DMS53 treated with DMSO at 0.1 percent for 48 hours (cell line): Measurements from ENCODE around the gene DCLK1.
A peak's percentile ranks its signal among the peaks of the same experiment; 100 is the strongest.

Experiments
- DNase-seq: peaks from one replicate; lab custom pipeline; 2025; ENCODE audit not compliant: unreplicated experiment; lab: John Stamatoyannopoulos, UW

DCLK1 gene

DNA sequence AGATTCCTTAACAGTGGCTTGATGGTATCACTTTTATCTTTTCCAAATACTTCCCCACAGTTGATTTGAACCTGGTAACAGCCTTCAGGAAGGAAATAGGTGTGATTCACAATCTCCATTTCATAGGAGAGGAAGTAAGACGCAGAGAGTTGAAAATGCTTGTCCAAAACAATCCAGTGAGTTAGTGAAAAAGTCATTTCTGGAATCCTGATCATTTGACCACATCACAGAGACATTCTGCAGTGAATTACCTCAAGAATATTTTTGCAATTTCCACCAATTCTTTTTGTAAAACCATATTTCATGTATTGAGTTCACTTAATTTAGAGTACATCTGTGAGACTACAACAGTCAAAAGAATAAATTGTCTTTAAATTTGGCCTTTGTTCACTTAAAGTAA, 292.8 kb downstream of the DCLK1 start:
- no peak for DNase-seq

DNA sequence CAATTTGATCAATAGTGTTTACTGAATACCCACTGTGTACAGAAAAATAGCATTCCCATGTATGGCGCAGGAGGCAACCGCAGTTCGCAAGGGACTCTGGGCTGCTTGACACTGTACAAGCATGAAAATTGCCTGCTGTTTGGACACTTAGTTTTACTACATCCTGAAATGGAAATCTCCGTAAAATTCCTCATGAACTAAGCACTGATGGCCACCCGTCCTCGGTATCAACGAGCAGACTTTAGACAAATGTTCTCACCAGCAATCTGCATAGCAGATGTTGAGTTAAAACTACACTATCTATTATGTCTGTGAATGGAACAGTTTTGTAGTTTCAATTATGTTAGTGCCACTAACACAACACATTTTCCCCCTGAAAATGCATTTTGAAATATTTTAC, 294.7 kb downstream of the DCLK1 start:
- DNase-seq, result no peak

DNA sequence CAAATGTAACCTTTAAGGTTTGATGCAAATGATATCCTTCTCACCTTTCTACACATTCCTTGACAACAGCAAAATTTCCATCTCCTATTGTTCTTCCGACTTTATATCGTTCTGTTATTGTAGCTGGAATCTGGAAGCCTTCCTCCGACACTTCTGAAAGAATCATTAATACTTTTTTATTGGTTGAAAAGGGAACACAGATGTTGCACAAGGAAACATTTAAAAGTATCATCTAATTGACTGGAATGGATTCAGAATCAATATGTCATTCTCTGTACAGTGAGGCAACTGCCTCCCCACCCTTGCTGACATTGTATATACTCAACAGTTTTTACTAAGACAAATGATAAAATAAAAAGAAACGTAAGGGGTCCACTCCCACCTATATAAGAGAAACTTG, 295.2 kb downstream of the DCLK1 start:
- no peak for DNase-seq

DNA sequence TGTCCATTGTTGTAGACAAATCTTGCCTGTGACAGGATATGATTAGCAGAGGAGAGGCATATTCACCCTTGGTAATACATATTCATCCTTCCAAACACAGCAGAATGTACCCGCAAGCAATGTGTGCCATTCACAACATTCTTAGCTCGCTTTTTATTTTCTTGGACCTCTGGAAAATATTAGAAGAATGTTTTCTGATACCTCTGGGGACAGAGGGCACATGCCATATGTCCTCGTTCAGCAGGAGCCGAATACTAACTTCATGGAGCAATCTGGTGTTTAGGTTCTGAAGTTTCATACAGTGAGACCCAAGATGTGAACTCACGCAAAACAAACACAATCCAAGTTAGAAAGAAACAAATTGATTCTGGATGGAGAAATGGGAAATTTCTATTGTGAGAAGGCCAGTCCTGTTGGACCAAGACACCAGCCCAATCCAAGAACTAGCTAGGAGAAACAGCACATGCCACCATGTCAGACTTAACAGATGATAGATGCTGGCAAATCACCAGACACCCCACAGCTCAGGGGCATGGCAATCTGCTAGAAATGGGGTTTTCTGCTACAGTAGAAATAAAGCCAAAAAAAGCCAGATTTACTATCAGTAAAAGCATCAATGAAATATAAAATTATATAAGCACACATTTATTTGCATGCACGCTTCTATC, 297.4 kb downstream of the DCLK1 start:
- no peak for DNase-seq

DNA sequence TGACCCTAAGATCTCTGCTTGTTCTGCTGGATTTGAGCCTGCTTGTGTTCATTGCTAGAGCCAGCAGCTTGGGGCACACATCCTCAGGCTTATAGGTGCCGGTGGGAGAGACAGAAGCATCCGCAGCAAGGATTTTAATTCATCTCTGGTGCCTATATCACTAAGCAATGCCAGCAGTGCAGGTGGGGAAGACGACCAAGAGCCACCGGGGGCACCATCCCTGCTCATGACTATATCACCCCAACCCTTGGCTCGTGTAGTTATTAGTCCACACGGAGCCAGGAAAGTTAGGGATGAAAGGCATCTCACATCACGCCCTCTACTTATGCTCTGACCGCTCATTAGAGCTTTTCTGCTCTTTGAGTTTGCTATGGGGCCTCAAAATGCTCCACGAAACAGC, 298.2 kb downstream of the DCLK1 start:
- no peak for DNase-seq

DNA sequence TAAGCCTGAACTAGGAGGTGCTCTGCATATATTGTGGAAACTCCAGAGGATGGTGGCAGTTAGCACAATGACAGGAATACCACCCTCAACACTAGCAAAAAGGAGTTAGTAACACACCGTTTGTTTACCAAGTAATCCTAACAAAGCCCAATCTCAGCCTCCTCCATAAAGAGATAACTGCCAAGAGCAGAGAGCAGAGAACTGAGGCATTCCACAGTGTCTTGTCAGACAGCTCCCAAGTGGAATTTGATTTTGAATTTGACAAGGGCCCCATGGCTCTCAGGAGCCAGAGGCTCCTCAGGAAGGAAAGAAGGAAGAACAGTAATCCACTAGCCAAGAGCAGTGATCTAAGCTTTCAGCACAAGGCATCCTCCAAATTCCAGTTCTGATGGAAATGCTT, 298.6 kb downstream of the DCLK1 start:
- DNase-seq, result no peak

DNA sequence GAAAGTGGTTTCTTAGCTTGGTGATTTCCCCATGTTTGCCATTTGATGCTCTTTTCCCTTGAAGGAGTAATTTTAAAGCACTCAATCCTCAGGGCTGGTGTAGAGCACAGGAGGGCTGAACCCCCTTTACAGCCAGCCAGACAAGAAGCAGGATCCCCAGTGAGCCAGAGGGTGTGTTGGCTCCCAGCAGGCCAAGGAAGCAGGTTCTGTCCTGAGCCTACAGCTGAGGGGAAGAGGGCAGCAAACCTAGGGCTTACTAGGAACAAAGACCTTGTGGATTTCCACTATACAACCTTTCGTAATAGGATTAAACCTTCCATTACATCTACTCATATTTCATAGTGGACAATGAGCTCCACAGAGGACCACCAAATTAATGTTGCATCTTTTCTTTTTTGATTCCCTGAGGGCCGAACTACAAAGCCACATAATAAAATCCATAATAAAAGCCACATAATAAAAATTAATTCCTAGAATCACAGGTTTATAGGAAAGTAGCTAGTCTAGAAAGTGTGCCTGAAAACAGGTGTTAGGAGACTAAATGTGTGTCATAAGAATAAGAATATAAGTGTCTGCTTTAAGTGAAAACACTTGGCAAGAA, 300.2 kb downstream of the DCLK1 start:
- DNase-seq, result no peak

DNA sequence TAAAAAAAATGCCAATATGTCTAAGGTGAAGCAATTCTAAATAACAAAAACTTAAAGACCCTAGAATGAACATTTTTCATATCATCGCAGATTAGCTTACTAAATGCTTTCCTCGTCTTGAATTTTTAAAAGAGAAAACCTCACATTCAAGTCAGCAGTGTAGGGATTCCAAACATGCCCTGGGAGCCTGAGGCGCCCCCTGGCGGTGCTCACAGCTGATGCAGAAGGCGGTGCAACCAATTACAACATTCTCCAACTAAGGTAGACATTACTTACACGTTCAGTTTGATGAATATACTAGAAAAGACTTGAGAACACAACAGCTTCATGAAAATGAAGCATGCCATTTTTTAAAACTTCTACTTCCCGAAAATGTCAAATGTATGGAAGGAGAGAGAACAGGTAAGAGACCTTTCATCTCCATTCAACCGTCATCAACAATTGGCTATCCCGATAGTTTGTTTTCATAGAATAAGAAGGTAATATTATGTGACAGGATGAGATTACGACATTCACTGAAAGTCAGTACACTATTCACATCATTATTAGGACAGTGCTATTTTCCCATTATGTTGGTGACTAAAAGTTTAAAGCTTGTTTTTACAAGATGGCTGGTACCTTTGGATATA, 304.4 kb downstream of the DCLK1 start:
- DNase-seq, result no peak

DNA sequence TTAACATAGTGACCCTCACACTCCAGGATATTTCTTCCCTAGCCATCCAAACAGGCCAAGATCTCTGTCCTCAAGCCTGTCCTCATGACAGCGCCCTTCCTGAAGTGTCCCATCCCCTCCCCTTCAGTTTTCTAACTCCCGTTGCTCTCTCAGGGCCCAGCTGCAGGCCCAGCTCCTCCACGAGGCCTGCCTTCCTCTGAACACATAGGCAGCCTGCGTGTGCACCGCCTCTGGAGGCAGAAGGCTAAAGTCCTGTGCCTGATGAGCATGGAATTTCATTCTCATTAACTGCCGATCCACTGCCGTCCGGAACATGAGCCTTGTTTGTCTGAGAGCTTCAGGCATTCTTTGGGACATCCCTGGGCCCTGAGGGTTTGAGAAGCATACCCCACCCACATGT, 306.4 kb downstream of the DCLK1 start:
- no peak for DNase-seq

DNA sequence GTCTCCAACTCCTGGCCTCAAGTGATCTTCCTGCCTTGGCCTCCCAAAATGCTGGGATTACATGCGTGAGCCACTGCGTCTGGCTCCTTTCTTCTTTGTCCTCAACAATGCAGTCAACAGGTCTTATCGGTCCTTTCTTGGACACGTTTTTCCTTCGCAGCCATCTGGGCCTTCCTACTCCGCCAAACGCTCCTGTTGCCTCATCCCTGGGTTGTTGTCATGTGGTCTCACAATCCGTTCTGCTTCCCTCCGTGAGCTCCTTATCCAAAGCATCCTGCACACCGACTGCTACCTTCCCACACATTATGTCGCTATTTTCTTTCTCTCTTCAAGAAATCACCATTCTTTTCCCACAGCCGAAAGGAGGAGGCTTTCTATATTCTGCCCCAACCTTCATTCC, 306.8 kb downstream of the DCLK1 start:
- DNase-seq, result no peak

DNA sequence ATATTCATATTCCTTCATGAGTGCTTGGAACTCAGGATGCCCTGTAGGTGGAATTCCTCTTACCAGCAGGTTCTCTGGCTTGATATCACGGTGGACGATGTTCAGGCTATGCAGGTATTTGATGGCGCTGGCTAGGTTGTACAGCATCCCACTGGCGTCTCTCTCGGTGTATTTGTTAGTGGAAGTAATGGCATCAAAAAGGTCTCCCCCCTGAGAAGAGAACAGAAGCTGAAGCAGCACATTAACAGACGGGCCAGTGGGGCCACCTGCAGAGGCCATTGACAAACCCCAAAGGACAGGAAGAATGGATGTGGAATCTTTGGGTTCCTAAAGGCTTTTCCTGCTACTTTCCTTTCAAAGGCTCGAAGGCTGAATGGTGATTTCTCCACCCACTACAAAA, 308.5 kb downstream of the DCLK1 start:
- no peak for DNase-seq

DNA sequence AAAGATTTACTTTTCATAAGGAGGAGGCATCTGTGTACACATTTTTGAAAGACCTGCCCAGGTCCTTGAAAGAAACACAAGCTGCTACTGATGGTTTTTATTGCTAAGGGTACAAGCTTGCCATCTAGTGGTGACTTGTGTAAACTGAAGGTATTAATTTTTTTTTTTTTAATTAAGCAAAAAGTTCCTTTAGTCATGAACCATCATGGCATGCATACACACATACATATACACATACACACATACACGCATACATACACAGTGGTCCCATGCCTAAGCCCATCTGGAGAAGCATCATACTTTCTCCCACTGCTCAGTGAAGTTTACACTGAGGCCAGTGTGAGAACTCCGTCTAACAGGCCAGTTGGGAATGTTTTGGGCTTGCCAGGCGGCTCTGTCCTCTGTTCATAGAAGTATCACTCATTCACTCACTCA, 312.5 kb downstream of the DCLK1 start:
- peak; percentile 54 for DNase-seq

DNA sequence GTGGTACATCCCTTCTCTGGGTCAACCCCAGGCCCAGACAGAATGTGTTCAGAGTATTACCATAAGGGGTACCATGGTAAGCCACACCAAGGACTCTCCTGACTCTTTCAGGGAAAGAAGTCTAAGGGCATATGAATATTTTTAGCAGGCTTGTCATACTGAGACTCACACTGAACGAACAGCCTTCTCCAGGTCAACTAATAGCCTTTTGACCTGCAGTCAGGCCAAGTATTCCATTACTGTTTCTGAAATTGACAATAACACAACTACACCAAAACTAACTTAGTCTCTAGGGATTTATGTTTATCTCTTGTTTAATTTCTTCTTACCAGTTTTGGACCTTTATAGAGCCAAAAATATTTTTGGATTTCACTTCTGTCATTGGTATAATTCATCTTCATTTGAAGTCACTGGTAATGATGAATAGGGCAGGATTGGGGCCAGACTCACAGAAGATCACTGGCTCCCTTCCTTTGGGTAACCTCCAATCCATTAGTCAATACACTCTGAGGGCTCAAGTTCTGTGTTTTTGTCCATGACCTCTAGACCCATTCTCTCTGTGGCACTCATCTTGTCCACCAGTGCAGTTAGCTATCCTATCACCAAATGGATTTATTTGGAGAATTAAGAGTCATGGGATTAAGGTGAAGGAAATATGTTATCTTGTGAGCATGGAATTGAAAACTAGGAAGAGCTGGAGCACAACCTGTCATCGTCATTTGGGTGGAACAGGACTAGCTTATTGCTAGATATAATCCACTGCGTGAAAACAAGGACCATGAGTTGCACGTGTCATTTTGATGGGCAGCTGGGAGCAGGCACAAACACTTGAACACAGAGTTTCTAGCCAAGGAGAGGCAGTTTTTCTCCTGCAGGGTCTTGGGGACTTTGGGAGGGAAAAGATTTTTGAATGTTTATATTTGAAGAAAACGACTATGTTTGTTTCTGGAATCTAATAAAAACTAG, 313.3 kb downstream of the DCLK1 start:
- DNase-seq, result no peak

DNA sequence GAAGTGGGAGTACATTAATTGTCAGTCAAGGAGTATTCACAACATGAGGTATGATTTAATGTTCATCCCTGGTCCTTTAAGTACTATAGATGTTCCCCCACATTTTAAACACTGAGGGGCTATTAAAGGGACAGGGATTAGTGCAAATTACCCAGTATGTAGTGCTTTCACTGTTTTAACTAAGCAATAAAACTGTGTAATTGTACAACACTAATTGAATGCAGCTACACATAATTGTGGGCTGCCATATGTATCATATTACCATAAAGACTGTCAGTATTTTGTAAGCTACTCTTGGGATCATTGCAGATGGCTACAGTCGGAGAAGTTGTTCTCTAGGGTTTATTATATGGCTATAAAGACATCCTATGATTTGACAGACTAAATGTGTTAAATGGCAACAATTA, 316.6 kb downstream of the DCLK1 start:
- no peak for DNase-seq

DNA sequence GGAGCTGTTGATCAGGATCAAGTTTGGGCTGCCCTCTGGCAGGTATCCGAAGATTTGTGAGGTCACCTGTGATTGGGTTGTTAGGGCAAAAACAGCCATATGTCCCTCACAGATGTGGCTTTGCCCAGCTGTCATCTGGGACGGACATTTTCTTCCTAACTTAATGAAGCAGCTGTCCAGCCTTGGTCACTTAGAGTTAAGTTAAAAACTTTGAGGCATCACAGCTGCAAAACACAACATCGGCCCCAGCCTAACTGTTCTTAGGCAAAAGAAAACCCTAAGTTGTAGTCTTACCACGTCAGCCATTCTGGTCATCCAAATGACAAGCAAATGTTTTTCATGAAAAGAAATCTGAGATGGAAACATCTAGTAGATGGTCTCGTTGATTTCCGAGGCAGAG, 318.4 kb downstream of the DCLK1 start:
- DNase-seq, result no peak

DNA sequence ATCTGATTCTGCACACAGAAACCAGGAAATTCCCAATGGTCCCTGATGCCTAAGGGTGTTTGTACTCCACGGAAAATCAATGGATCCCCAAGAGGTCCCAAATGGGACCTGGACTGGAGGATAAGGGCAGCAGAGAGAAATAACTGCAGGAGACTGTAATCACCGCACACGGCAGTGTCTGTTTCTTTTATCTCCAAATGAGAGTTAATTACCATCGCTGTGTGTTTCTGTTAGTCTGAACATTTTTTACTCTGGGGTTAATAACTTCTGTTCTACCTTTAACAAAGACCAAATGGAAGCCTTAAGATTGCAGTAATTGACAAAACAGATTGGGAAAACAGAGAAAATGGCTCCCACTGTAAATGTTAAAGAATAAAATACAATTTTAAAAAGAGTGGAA, 320.9 kb downstream of the DCLK1 start:
- DNase-seq, result no peak

DNA sequence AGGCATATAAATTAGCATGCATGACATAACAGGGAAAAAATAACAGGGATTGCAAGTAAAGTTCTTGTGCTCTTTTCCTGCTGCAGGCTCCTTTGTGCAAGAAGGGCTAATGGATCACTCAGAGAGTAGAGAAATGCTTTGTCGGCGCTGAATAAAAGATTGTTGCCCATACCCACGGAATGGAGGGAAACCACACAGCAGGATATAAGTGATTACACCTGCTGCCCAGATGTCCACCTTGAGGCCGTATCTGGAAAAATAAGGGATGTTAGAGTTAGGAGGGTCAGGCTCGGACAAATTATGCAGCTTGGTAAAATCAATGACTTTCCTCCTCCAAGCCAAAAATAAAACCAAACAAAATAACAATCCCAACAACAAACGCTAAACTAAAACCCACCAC, 322.3 kb downstream of the DCLK1 start:
- no peak for DNase-seq

DNA sequence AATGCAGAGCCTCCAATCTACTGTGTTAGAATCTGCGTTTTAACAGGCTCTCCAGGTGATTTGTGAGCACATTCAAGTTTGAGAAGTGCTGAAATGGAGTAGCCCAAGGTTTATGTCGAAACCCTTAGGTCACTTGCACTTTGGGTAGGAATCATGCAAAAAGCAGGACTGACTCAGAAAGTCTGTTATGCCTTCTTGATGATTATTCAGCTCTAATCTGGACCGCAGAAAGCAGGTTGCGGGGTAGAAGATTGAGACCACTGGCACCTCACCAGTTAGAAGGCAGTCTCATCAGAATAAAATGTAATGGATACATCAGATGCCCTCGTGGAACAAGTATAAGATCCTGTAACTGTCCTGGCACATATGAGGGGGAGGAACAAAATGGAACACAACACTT, 326.3 kb downstream of the DCLK1 start:
- no peak for DNase-seq

DNA sequence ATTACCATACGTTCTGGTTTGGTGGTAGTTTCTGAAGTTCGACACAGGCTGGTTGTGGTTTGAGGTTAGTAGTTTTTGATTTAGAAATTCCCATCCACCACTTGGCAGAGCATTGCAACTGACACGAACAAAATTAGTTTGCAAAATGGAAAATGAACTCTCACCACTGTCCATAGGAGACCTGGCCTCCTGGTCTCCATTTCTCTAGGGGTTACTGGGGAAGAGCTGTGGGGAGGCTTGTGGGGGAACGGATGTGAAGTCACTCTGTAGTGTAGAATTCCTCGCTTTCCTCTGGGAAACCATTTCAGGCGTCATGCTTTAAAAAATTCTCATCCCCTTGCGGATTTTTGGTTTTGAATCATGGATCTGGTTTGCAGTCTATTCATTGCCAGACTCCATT, 333.2 kb downstream of the DCLK1 start:
- DNase-seq, result no peak

DNA sequence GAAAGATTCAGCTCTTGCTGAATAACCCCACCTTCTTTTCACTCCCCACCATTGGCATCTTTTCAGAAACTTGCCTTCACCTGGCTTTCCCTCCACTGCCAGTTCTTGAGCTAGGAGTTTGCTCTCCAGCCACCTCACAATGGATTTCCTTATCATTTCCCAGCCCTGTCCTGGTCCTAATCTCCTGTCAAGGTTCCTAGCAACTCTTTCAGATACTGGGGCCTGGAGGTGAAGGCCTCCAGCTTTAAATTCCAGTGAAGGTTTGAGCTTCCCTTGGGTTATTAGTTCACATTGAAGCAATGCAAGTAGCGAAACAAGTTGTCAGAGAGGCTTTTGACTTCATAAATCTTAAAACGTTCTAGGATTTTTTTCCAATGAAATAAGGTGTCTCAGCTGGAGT, 333.9 kb downstream of the DCLK1 start:
- DNase-seq, result no peak

DNA sequence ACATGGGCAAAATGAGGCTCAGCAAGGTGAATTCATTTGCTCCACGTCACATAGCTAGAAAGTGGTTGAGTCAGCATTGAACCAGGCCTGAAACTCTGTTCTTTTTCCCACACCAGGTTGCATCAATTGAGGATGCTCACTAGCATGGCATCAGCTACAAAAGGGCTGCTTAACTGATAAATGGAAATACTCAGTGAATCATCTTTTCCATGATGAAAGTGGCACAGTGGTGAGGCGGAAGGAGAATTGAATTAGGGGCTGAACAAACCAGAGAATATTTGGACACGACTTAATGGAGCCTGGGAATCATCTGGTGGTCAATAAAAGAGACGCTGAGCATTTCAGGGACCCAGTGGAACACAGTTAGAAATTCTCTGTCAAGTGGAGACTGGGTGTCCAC, 334.6 kb downstream of the DCLK1 start:
- DNase-seq, result no peak
